OCI-LY7 (cell line): ENCODE data around the gene MACROD1. TPM values are rescaled to one million over a fixed set of nuclear protein-coding genes. Genes with fewer than 3 reads are reported as not detected.

Experiments
- BruUV-seq: library from RNA; stranded (reverse); fragments of 400-500 nt; replicated peaks from 2 replicates; lab custom pipeline; 2021; lab: Mats Ljungman, UMichigan
- CTCF ChIA-PET: fragments of 300-600 bp; sonication (Branson Sonifier 250); formaldehyde crosslinking; loops from one replicate; lab custom pipeline; 2022; ENCODE audit warnings: antibody characterized with exemption; ENCODE audit not compliant: unreplicated experiment; lab: Charles Lee
- POLR2A ChIA-PET: fragments of 300-600 bp; sonication (Branson Sonifier 250); formaldehyde crosslinking; loops from one replicate; lab custom pipeline; 2022; ENCODE audit warnings: antibody characterized with exemption; lab: Charles Lee
- DNase-seq: peaks from one replicate; pipeline ENCODE4 v3.0.0-alpha.2; 2015; ENCODE audit warnings: low spot score
- H2AFZ ChIP-seq: fragments of 200-600 bp; sonication (generic), shearing (Covaris generic); 2 replicates; pipeline ENCODE4 v1.6.1; 2014; ENCODE audit warnings: mild to moderate bottlenecking, antibody characterized with exemption, low read length, moderate library complexity
- H3K27ac ChIP-seq: fragments of 200-600 bp; sonication (generic); 2 replicates; pipeline ENCODE4 v1.5.1; 2014; ENCODE audit warnings: mixed run types, low read depth, mild to moderate bottlenecking, moderate library complexity, low read length, inconsistent platforms; ENCODE audit not compliant: poor library complexity, severe bottlenecking
- H3K36me3 ChIP-seq: fragments of 200-600 bp; sonication (generic); 2 replicates; pipeline ENCODE4 v1.6.1; 2014; ENCODE audit warnings: mild to moderate bottlenecking, antibody characterized with exemption, low read length, moderate library complexity, mixed read lengths; ENCODE audit not compliant: insufficient read depth
- H3K4me1 ChIP-seq: fragments of 200-600 bp; sonication (generic); 2 replicates; pipeline ENCODE4 v1.5.1; 2014; ENCODE audit warnings: mild to moderate bottlenecking, low read length; ENCODE audit not compliant: insufficient read depth, poor library complexity, severe bottlenecking
- H3K4me2 ChIP-seq: fragments of 200-600 bp; sonication (generic); 2 replicates; pipeline ENCODE4 v1.6.1; 2014; ENCODE audit warnings: mild to moderate bottlenecking, low read length
- H3K4me3 ChIP-seq: fragments of 200-600 bp; sonication (generic); 2 replicates; pipeline ENCODE4 v1.5.1; 2014; ENCODE audit warnings: mild to moderate bottlenecking, low read depth, low read length; ENCODE audit not compliant: poor library complexity, severe bottlenecking
- H3K79me2 ChIP-seq: fragments of 200-600 bp; sonication (generic); 2 replicates; pipeline ENCODE4 v1.6.1; 2016; ENCODE audit warnings: low read depth, mild to moderate bottlenecking, low read length, moderate library complexity, mixed read lengths; ENCODE audit not compliant: insufficient read depth
- H3K9me2 ChIP-seq: fragments of 200-600 bp; sonication (generic); 2 replicates; pipeline ENCODE4 v1.6.1; 2016; ENCODE audit warnings: mild to moderate bottlenecking, low read length, mixed read lengths; ENCODE audit not compliant: insufficient read depth
- H3K9me3 ChIP-seq: fragments of 200-600 bp; sonication (generic); 2 replicates; pipeline ENCODE4 v1.6.1; 2014; ENCODE audit warnings: mild to moderate bottlenecking, mixed run types, low read length, mixed read lengths
- H4K20me1 ChIP-seq: fragments of 200-600 bp; sonication (generic); 2 replicates; pipeline ENCODE4 v1.6.1; 2014; ENCODE audit warnings: mild to moderate bottlenecking, antibody characterized with exemption, low read length, moderate library complexity, mixed read lengths; ENCODE audit not compliant: insufficient read depth
- CTCF ChIP-seq: fragments of 200-600 bp; sonication (generic); conservative IDR thresholded peaks from 2 replicates; pipeline ENCODE4 v1.5.1; 2014; ENCODE audit warnings: mild to moderate bottlenecking, antibody characterized with exemption, low read length, moderate library complexity, mixed read lengths
- EZH2phosphoT487 ChIP-seq: fragments of 200-600 bp; sonication (generic); IDR thresholded peaks from 2 replicates; pipeline ENCODE4 v1.6.1; 2018; ENCODE audit warnings: low read depth, borderline replicate concordance, mild to moderate bottlenecking, mixed run types, antibody characterized with exemption, low read length, moderate library complexity, mixed read lengths
- intact Hi-C: fragments of 100-400 bp; cut with micrococcal nuclease; formaldehyde crosslinking; loops from one replicate; pipeline ENCODE4 v1.10.0; 2022; ENCODE audit not compliant: unreplicated experiment
- total RNA-seq, 2 experiments: library from RNA; depleted of rRNA in 1 of 2; stranded (reverse); fragments of >200 nt in 1 of 2; shearing (Covaris generic) in 1 of 2; gene quantifications; 2 replicates each; pipeline ENCODE4 v1.2.3, GENCODE V29; 2014 to 2022

The MACROD1 gene
- total RNA-seq, 2 experiments from 2014 or later, result 14.7 to 25.4 TPM

- no peaks in the 10 kb centered on the region for H3K9me2 ChIP-seq
- no peaks in the 10 kb centered on the region for H4K20me1 ChIP-seq
- H3K79me2 ChIP-seq, result no peaks in the 10 kb centered on the region
- H3K27ac ChIP-seq, result no peak overlapping the region
- peaks cover 8% of the 10 kb centered on the region; the same call in 1 of the 2 replicates for H3K9me3 ChIP-seq
- no peaks in the 10 kb centered on the region for H3K36me3 ChIP-seq
- POLR2A ChIA-PET, result no interaction called here
- H3K4me3 ChIP-seq, result no peak overlapping the region
- H3K4me1 ChIP-seq, result no peaks in the 10 kb centered on the region
- no peak overlapping the region for H3K4me2 ChIP-seq
- no peak for TF ChIP-seq EZH2phosphoT487
- no peak for TF ChIP-seq CTCF
- DNase-seq, result no peak
- no TSS peak for BruUV-seq
- CTCF ChIA-PET, result no interaction called here
- intact Hi-C loops, result no loop called here
- no peak overlapping the region for H2AFZ ChIP-seq
These were observed 156.2 kb downstream of the MACROD1 start for GRCh38 chr11:64009710-64010109.

- Histone ChIP-seq H4K20me1 (no peaks in the 10 kb centered on the region), H3K36me3 (no peaks in the 10 kb centered on the region), H3K27ac (no peak overlapping the region), H2AFZ (no peak overlapping the region), H3K4me1 (no peaks in the 10 kb centered on the region), H3K9me2 (no peaks in the 10 kb centered on the region), H3K9me3 (peaks cover 8% of the 10 kb centered on the region; the same call in 1 of the 2 replicates), H3K79me2 (no peaks in the 10 kb centered on the region), H3K4me2 (no peak overlapping the region), H3K4me3 (no peak overlapping the region)
- ChIA-PET POLR2A (no interaction called here), CTCF (no interaction called here)
- TF ChIP-seq EZH2phosphoT487 (no peak), CTCF (no peak)
- no peak for DNase-seq
- no TSS peak for BruUV-seq
- intact Hi-C loops, result no loop called here
These were observed 156.8 kb downstream of the MACROD1 start for GRCh38 chr11:64008914-64009633.

GRCh38 chr11:64008283-64008913 is 157.5 kb downstream of the MACROD1 start:
- Histone ChIP-seq H3K4me2 (no peak overlapping the region), H3K9me3 (peaks cover 8% of the 10 kb centered on the region; the same call in 1 of the 2 replicates), H3K36me3 (no peaks in the 10 kb centered on the region), H2AFZ (no peak overlapping the region), H4K20me1 (no peaks in the 10 kb centered on the region), H3K4me3 (no peak overlapping the region), H3K27ac (no peak overlapping the region), H3K79me2 (no peaks in the 10 kb centered on the region), H3K9me2 (no peaks in the 10 kb centered on the region), H3K4me1 (no peaks in the 10 kb centered on the region)
- no peak for DNase-seq
- BruUV-seq, result no TSS peak
- no peak for TF ChIP-seq EZH2phosphoT487
- no peak for TF ChIP-seq CTCF
- ChIA-PET CTCF (no interaction called here), POLR2A (no interaction called here)
- intact Hi-C loops, result no loop called here
